GM18502 (cell line): ENCODE results near the gene PIH1D1.

Experiments
- ATAC-seq: cut with Tn5 transposase; IDR thresholded peaks from one replicate; pipeline ENCODE4 v1.9.1; 2021; ENCODE audit warnings: mild to moderate bottlenecking; ENCODE audit not compliant: unreplicated experiment, poor library complexity

PIH1D1 gene

GRCh38 chr19:49398001-49398615 lies 53.5 kb downstream of the PIH1D1 start:
- no peak for ATAC-seq

GRCh38 chr19:49396738-49397505 lies 54.7 kb downstream of the PIH1D1 start:
- ATAC-seq: no peak
